Fibroblast of skin of left quadriceps (primary cell): Measurements from ENCODE around the gene CNDP1.
"Not testable (repeated sequence)": the region's sequence is repeated elsewhere in the genome, so short reads cannot be mapped to it uniquely, and the experiment has no call there.

Experiments
- DNase-seq, 2 experiments: peaks; one replicate each; pipeline ENCODE4 v3.0.0-alpha.2; 2013; ENCODE audit warnings: low read depth in 2 of 2

The CNDP1 gene

GRCh38 chr18:74520096-74520833, 14.0 kb upstream of the CNDP1 start:
- DNase-seq = no peak

GRCh38 chr18:74521068-74521725, 13.1 kb upstream of the CNDP1 start:
- DNase-seq = no peak

GRCh38 chr18:74522635-74523548, 11.4 kb upstream of the CNDP1 start:
- no peak for DNase-seq

GRCh38 chr18:74524097-74524496, 10.2 kb upstream of the CNDP1 start:
- DNase-seq = no peak

- not testable (repeated sequence) for DNase-seq
Observed at GRCh38 chr18:74524915-74525314, 9.4 kb upstream of the CNDP1 start.

- no peak for DNase-seq
Observed at GRCh38 chr18:74525741-74526140, 8.6 kb upstream of the CNDP1 start.

GRCh38 chr18:74526488-74526887, 7.8 kb upstream of the CNDP1 start:
- no peak for DNase-seq

GRCh38 chr18:74528478-74528877, 5.8 kb upstream of the CNDP1 start:
- no peak for DNase-seq

- DNase-seq = no peak
Observed at GRCh38 chr18:74528913-74529312, 5.4 kb upstream of the CNDP1 start.

GRCh38 chr18:74529378-74529777, 4.9 kb upstream of the CNDP1 start:
- DNase-seq = no peak

GRCh38 chr18:74529811-74530583, 4.3 kb upstream of the CNDP1 start:
- DNase-seq = no peak

GRCh38 chr18:74530584-74530862, 3.8 kb upstream of the CNDP1 start:
- DNase-seq = no peak

- no peak for DNase-seq
Observed at GRCh38 chr18:74531043-74531442, 3.3 kb upstream of the CNDP1 start.

GRCh38 chr18:74532511-74533025, 1.7 kb upstream of the CNDP1 start:
- DNase-seq = no peak

- no peak for DNase-seq
Observed at GRCh38 chr18:74533666-74534065, 634 bp upstream of the CNDP1 start.

- DNase-seq = no peak
Observed at GRCh38 chr18:74534981-74535649, 815 bp downstream of the CNDP1 start.

- DNase-seq = no peak
Observed at GRCh38 chr18:74539289-74539688, 5.0 kb downstream of the CNDP1 start.

- DNase-seq = no peak
Observed at GRCh38 chr18:74540652-74541421, 6.5 kb downstream of the CNDP1 start.

- no peak for DNase-seq
Observed at GRCh38 chr18:74541703-74542555, 7.6 kb downstream of the CNDP1 start.
